GM12872 (cell line): ENCODE measurements around the gene OR2F1.

ENCODE experiments used
- TF ChIP-seq, protein P1 (sequence below): IDR thresholded peaks from 3 replicates; pipeline ENCODE4 v1.5.1; 2011; ENCODE audit warnings: low read depth, mild to moderate bottlenecking, low read length, moderate library complexity; ENCODE audit not compliant: insufficient read depth

OR2F1 gene

DNA sequence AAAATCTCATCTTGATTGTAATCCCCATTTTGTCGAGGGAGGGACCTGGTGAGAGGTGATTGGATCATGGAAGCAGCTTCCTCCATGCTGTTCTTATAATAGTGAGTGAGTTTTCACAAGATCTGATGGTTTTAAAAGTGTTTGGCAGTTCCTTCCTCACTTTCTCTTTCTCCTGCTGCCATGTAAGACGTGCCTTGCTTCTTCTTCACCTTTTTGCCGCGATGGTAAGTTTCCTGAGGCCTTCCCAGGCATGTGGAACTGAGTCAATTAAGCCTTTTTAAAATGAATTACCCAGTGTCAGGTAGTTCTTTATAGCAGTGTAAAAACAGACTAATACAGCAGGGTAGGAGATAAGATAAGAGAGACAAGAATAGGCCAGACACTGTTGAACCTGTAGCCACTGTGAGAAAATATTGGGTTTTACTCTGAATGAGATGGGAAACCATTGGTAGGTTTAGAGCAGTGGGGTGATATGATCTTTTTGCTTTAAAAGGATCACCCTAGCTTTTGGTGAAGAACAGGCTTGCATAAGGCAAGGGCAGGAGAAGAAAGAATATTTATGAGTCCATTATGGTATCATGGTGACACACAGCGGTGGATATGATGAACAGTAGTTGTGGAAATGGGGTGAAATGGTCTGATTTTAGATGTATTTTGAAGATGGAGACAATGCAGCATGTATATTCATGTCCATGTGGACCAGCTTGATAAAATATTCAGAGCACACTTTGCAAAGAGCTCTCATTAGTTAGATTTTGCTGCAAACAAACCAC, 57.0 kb downstream of the OR2F1 start:
- TF ChIP-seq, protein P1, sequence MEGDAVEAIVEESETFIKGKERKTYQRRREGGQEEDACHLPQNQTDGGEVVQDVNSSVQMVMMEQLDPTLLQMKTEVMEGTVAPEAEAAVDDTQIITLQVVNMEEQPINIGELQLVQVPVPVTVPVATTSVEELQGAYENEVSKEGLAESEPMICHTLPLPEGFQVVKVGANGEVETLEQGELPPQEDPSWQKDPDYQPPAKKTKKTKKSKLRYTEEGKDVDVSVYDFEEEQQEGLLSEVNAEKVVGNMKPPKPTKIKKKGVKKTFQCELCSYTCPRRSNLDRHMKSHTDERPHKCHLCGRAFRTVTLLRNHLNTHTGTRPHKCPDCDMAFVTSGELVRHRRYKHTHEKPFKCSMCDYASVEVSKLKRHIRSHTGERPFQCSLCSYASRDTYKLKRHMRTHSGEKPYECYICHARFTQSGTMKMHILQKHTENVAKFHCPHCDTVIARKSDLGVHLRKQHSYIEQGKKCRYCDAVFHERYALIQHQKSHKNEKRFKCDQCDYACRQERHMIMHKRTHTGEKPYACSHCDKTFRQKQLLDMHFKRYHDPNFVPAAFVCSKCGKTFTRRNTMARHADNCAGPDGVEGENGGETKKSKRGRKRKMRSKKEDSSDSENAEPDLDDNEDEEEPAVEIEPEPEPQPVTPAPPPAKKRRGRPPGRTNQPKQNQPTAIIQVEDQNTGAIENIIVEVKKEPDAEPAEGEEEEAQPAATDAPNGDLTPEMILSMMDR = no peak
